ENCODE data around the gene REPIN1. TPM values are rescaled to one million over a fixed set of nuclear protein-coding genes. Genes with fewer than 3 reads are reported as not detected.
A peak's percentile ranks its signal among the peaks of the same experiment; 100 is the strongest.
"Not testable (repeated sequence)": the region's sequence is repeated elsewhere in the genome, so short reads cannot be mapped to it uniquely, and the experiment has no call there.

REPIN1 gene
- total RNA-seq, 1 experiment from 2014 or later, result 113 TPM

DNA sequence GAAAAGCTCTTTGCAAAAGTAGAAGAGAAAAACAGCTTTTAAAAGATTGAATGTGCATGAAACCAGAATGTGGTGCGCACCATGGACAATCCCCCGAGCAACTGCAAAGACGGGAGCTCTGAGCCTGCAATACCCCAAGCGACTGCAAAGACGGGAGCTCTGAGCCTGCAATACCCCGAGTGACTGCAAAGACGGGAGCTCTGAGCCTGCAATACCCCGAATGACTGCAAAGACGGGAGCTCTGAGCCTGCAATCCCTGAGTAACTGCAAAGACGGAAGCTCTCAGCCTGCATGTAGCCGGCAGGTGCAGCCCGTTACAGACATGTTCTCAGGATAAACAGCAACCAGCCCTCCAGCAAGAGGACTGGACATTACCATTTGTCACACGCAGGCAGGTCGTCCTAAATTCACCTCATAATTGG, 16.7 kb downstream of the REPIN1 start:
- no peak for DNase-seq (ENCODE audit: low spot score)
- CTCF ChIA-PET, result no interaction called here
- Histone ChIP-seq H3K27me3 (replicated peaks; ENCODE audit: insufficient read depth, low read depth, low read length, poor library complexity) (no peaks in the 10 kb centered on the region), H3K9me3 (ENCODE audit: low read depth, low read length, poor library complexity, severe bottlenecking) (no peaks in the 10 kb centered on the region), H3K27ac (ENCODE audit: low read depth, low read length, poor library complexity, severe bottlenecking) (no peak overlapping the region), H3K36me3 (ENCODE audit: insufficient read depth, low read length, poor library complexity, severe bottlenecking) (peaks cover 10% of the 10 kb centered on the region), H3K4me3 (ENCODE audit: low read depth, low read length, poor library complexity, severe bottlenecking) (no peak overlapping the region), H3K4me1 (ENCODE audit: insufficient read depth, low read length, poor library complexity, severe bottlenecking) (peaks cover 11% of the 10 kb centered on the region)
- intact Hi-C loops (cut with micrococcal nuclease; ENCODE audit: unreplicated experiment), result no loop called here
- BruUV-seq (replicated peaks), result no TSS peak
- TF ChIP-seq, protein P1, sequence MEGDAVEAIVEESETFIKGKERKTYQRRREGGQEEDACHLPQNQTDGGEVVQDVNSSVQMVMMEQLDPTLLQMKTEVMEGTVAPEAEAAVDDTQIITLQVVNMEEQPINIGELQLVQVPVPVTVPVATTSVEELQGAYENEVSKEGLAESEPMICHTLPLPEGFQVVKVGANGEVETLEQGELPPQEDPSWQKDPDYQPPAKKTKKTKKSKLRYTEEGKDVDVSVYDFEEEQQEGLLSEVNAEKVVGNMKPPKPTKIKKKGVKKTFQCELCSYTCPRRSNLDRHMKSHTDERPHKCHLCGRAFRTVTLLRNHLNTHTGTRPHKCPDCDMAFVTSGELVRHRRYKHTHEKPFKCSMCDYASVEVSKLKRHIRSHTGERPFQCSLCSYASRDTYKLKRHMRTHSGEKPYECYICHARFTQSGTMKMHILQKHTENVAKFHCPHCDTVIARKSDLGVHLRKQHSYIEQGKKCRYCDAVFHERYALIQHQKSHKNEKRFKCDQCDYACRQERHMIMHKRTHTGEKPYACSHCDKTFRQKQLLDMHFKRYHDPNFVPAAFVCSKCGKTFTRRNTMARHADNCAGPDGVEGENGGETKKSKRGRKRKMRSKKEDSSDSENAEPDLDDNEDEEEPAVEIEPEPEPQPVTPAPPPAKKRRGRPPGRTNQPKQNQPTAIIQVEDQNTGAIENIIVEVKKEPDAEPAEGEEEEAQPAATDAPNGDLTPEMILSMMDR (conservative IDR thresholded peaks at IDR 0.05; ENCODE audit: low read depth, low read length), result no peak
- no peak for TF ChIP-seq EZH2 (IDR thresholded peaks at IDR 0.05; ENCODE audit: borderline replicate concordance, low read depth, low read length, poor library complexity, severe bottlenecking)
- POLR2A ChIA-PET (ENCODE audit: low non-redundant PET), result no interaction called here

GRCh38 chr7:150385884-150386283, 17.3 kb downstream of the REPIN1 start:
- POLR2A ChIA-PET (ENCODE audit: low non-redundant PET); DNase-seq (ENCODE audit: low spot score); CTCF ChIA-PET: not testable (repeated sequence)

DNA sequence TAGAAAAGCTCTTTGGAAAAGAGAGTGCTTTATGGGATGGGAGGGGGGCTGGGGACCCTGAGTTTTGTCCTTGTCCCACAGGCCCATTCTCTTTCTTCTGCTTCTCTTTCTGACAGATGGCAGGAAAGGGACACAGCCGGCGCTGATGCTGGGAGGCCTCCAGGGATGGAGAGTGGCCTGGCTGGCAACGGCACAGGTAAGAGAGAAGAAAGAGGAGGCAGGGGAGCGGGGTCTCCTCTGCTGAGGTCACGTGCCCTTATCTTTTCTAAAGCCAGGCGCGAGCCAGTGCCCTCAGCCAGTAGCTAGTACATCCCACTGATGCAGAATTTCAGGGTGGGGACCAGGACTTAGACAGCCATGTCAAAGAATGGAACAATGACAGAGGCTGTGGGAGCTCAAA, 19.7 kb downstream of the REPIN1 start:
- CTCF ChIA-PET, result no interaction called here
- no peak for DNase-seq (ENCODE audit: low spot score)
- TF ChIP-seq EZH2 (IDR thresholded peaks at IDR 0.05; ENCODE audit: borderline replicate concordance, low read depth, low read length, poor library complexity, severe bottlenecking), result no peak
- TF ChIP-seq, protein P1 (conservative IDR thresholded peaks at IDR 0.05; ENCODE audit: low read depth, low read length), result no peak
- BruUV-seq (replicated peaks), result no TSS peak
- intact Hi-C loops (cut with micrococcal nuclease; ENCODE audit: unreplicated experiment), result no loop called here
- POLR2A ChIA-PET (ENCODE audit: low non-redundant PET), result no interaction called here
- Histone ChIP-seq H3K27ac (ENCODE audit: low read depth, low read length, poor library complexity, severe bottlenecking) (no peak overlapping the region), H3K4me3 (ENCODE audit: low read depth, low read length, poor library complexity, severe bottlenecking) (no peak overlapping the region), H3K36me3 (ENCODE audit: insufficient read depth, low read length, poor library complexity, severe bottlenecking) (peaks cover 7% of the 10 kb centered on the region), H3K9me3 (ENCODE audit: low read depth, low read length, poor library complexity, severe bottlenecking) (no peaks in the 10 kb centered on the region), H3K27me3 (replicated peaks; ENCODE audit: insufficient read depth, low read depth, low read length, poor library complexity) (no peaks in the 10 kb centered on the region), H3K4me1 (ENCODE audit: insufficient read depth, low read length, poor library complexity, severe bottlenecking) (peaks cover 8% of the 10 kb centered on the region)

More at GRCh38 chr7:150385884-150386283, 17.3 kb downstream of the REPIN1 start:
- BruUV-seq (replicated peaks); intact Hi-C loops (cut with micrococcal nuclease; ENCODE audit: unreplicated experiment); H3K27me3 ChIP-seq (replicated peaks; ENCODE audit: insufficient read depth, low read depth, low read length, poor library complexity); H3K27ac ChIP-seq (ENCODE audit: low read depth, low read length, poor library complexity, severe bottlenecking); H3K9me3 ChIP-seq (ENCODE audit: low read depth, low read length, poor library complexity, severe bottlenecking); H3K4me3 ChIP-seq (ENCODE audit: low read depth, low read length, poor library complexity, severe bottlenecking): not testable (repeated sequence)
- peaks cover 11% of the 10 kb centered on the region for H3K4me1 ChIP-seq (ENCODE audit: insufficient read depth, low read length, poor library complexity, severe bottlenecking)
- peaks cover 12% of the 10 kb centered on the region for H3K36me3 ChIP-seq (ENCODE audit: insufficient read depth, low read length, poor library complexity, severe bottlenecking)

DNA sequence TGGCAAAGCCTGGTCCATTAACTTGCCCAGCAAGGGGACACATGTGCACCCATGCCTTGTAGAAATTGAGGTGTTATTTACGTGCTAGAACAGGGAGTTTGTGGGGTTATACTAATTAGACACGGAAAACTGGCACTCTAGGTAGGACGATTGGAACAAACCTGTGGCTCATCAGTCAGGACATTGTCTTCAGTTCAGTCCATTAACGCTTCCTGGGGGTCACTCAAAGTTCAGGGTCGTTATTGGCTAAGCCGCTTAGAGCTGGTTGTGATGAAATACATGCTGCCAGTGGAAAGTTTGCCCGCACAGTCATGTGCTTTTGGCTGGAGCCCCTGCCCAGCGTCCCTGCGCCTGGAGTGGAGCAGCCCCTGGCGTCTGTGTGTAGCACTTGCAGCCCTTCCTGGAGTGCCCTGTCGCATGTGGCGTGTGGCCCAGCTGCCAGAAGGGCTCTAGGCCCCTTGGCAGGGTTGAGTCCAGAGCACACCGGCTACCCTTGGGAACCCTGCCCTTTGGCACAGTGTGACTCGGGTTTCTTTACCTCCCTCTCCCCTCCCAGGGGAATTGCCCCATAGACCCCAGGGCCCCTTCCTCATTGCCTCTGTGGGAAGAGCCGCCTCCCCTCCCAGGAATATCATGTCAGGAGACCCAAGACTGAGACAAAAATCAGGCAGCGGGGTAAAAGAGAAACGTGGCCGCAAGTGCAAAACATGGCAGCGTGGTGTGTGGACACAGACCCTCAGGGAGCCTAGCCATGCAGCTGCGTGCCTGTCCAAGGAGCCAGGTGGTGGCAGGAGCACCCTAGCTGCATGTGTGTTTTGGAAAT, 20.3 kb downstream of the REPIN1 start:
- H3K4me3 ChIP-seq (ENCODE audit: low read depth, low read length, poor library complexity, severe bottlenecking), result no peak overlapping the region
- H3K9me3 ChIP-seq (ENCODE audit: low read depth, low read length, poor library complexity, severe bottlenecking), result no peaks in the 10 kb centered on the region
- H3K36me3 ChIP-seq (ENCODE audit: insufficient read depth, low read length, poor library complexity, severe bottlenecking), result peaks cover 7% of the 10 kb centered on the region
- no TSS peak for BruUV-seq (replicated peaks)
- H3K27me3 ChIP-seq (replicated peaks; ENCODE audit: insufficient read depth, low read depth, low read length, poor library complexity), result no peaks in the 10 kb centered on the region
- POLR2A ChIA-PET (ENCODE audit: low non-redundant PET), result no interaction called here
- no peak for TF ChIP-seq EZH2 (IDR thresholded peaks at IDR 0.05; ENCODE audit: borderline replicate concordance, low read depth, low read length, poor library complexity, severe bottlenecking)
- TF ChIP-seq, protein P1 (conservative IDR thresholded peaks at IDR 0.05; ENCODE audit: low read depth, low read length), result 0 out of 2 replicates have a peak, but pooled peaks have one; percentile 27
- no peak for DNase-seq (ENCODE audit: low spot score)
- intact Hi-C loops (cut with micrococcal nuclease; ENCODE audit: unreplicated experiment), result no loop called here
- CTCF ChIA-PET, result no interaction called here
- peaks cover 2% of the 10 kb centered on the region for H3K4me1 ChIP-seq (ENCODE audit: insufficient read depth, low read length, poor library complexity, severe bottlenecking)
- no peak overlapping the region for H3K27ac ChIP-seq (ENCODE audit: low read depth, low read length, poor library complexity, severe bottlenecking)

All from A673 (cell line).